Activated CD4-positive, alpha-beta T cell treated with anti-CD3 and anti-CD28 coated beads for 48 hours (primary cell): ENCODE data around the gene TENM4.
A peak's percentile ranks its signal among the peaks of the same experiment; 100 is the strongest.
"Not testable (repeated sequence)": the region's sequence is repeated elsewhere in the genome, so short reads cannot be mapped to it uniquely, and the experiment has no call there.

Experiments used
- DNase-seq: peaks from one replicate; pipeline ENCODE4 v3.0.0-alpha.2; 2020

Gene TENM4

DNA sequence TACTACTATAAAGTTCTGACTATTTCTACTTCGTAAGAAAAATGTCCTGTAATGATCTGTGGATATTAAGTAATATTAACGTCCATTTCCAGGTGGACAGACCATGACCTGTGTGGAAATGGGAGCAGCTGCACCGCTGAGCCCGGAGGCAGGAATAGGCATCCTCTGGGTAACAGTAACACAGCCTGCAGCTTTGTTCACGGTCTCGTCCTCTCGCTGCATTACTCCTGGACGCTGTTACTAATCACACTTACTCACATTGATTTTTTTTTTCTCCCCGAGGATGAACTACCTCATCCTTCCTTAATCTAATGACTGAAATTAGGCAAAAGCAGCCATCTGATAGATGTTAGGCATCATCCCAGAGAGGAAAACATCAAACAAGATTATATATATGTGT is 520.5 kb downstream of the TENM4 start:
- DNase-seq: no peak

DNA sequence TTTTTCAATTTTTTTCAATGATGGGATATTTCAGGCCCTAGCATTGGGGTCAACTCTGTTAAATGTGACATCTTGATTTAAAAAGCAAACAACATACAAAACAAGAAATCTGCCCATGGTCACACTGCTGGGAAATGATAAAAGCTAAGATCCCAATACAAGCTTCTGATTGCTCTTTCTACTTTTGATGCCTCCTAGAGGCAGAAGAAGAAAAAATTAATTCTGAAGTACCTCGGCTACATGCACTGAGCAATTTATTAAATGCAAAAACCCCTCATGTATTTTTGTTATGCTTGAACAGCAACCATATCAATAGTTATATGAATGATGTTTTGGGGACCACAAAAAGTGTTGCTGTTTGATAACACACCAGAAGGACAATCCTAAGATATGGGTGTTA is 524.1 kb downstream of the TENM4 start:
- DNase-seq: no peak

DNA sequence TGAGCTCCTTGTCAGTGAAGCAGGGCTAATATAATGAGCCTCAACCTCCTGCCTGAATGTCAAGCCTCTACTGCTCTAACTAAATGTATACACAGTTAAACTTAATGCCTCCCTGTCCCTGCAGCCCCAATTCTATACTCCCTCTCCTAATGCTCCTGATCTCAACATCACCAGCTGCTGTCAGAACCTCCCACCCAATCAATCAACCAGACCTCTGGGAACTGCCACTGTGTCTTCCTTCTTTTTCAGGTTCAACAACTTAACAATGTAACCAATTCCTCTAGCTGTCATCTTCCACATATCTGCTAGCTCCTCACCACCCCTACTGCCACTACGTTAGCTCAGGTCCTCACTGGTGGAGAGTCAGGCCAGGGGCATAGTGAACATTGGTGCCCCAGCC is 526.3 kb downstream of the TENM4 start:
- no peak for DNase-seq

DNA sequence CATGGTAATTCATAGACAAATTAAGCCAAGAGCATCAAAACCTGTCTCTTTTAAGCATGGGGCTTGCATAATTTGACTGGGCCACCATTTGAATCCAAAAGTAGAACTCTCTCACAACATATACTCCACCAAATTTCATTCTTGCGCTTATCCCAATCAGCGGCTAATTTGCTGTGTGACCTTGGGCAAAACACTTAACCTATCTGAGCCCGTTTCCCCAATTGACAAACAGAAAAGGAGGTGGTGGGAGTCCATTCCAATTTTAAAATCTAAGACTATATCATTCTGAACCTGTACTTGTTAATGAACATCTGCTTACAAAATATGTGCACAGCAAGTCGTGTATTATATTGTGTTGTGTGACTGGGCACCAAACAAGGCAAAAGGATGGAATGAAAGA is 528.1 kb downstream of the TENM4 start:
- no peak for DNase-seq

DNA sequence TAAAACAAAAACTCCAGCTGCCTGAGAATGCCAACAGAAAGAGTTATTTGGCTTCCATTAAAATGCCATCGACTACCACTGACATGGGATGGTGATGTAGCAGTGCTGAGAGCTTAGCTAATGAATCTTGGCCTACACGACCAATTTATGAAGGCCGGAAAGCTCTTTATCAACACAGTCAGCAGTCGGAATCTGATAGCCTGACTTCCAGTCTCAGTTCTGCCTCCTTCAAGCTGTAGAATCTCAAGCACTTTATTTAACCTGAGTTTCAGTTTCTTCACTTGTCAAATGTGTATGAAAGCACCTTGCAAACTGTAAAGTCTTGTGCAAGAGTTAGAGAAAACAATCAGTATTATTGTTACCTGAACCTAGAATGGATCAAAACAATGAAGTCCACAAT is 530.5 kb downstream of the TENM4 start:
- no peak for DNase-seq

DNA sequence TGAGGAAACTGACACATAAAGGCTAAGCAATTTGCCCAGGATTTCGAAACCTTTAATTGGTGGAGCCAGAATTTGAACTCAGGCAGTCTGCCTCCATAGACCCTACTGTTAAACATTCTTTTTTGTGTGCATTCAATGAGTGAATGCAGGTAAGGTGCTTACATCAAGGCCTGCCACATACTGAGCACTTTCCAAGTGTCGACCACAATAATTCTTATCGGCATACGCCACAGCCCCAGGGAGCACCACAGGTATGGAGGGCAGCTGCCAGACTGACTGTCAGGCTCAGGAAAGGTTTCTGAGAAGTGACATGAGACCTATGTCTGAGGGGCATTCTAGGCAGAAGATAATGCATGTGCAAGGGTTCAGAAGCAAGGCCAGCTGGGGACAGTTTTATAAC is 531.4 kb downstream of the TENM4 start:
- no peak for DNase-seq

DNA sequence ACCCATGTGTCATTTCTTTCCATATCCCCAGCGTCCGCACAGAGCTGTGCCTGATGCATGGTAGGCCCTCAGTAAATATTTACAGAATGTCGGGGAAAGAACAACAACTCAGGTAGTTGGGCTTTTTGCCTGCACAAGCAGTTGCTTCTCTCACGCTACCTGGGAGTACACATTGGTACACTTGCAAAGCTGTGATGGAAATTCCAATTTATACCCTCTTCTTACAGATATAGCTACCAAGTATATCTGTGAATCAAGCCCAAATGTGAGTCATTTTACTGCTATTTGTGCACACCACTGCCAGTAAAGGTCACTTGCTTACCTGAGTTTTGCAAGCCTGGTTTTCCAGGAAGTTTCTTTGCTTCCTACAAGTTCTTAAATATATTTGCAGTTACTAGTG is 533.2 kb downstream of the TENM4 start:
- no peak for DNase-seq

DNA sequence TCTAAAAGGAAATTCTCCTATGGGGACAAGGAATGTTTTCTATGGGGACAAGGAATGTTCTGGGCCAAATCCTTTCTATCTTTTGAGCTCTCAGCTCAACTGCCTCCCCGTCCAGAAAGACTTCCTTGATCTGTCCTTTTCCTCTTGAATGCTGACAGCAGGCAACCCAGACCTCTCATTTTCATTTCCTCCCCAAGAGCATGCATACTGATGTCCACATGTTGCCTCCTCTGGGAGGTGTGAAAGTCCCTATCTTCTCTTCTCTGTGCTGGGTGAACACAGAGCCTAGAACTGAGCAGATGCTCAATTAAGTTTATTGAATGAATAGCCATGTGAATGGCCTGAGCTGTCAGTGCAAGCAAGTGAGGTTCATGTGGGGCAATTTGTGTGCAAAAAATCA is 534.3 kb downstream of the TENM4 start:
- no peak for DNase-seq

DNA sequence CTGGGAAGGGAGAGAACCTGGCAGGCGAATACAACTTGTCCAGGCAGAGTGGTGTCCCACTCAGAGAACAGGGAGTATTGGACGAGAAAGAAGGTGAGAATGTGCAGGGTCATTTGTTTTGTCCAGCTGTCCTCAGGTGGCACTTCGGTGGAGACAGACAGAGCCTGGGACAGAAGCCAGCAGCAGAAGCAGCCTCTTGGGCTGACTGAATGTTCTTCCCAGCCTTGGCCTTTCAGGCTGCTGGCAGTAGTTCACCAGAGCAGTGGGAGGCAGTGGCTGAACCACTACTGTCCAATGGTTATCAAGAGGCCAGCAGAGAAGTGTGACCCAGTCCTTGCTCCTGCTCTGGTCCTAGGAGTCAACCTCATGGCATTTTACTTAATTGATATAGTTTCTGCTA is 535.1 kb downstream of the TENM4 start:
- no peak for DNase-seq

DNA sequence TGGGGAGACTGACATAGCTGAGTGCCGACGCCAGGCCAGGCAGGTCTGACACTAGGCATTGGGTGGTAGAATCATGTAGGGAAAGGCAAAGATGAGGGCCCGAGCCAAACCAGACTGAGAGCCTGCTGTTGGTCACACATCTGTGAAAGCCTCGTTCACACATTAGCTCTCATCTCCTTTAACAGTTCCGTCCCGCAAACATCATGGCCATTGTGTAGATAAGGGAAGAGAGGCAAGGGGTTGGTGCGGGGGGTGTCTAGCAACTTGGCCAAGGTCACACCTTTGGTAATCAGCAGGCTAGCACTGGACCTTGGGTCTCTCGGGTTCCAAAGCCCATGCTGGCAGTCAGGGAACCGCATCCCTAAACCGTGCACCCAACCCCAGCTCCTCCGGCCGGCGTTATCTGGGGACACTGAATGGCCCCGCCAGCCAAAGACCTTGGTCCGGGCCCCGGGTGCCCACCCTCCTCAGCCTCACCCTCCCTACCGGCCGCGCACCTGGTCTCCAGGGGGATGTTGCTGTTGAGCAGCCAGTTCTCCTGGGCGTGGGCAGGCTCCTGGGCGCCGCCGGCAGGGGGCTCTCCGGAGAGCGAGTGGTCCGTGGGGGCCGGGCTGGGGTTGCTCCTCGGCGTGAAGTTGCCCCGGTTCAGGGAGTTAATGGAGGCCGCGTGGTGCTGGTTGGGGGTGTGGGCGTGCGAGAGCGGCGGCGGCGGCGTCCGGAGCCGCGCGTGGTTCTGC is 537.9 kb downstream of the TENM4 start:
- DNase-seq: no peak

DNA sequence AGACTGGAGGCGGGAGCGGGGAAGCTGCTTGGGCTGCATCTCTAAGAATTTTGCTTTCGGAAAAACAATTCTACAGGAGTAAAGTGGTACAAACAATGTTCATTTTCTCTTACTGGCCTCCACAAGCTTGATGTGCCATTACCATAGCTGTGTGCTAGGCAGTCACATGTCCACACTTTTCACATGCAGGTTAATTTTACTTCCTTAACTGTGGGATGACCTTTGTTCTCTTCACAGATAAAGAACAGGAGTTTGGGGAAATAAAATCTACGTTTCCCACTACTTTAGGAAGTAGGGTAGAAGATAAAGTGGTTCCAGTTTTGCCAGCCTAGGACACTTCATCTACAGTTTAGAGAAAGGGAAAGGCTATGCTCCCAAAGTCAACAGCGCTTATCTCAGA is 539.0 kb downstream of the TENM4 start:
- DNase-seq: no peak

DNA sequence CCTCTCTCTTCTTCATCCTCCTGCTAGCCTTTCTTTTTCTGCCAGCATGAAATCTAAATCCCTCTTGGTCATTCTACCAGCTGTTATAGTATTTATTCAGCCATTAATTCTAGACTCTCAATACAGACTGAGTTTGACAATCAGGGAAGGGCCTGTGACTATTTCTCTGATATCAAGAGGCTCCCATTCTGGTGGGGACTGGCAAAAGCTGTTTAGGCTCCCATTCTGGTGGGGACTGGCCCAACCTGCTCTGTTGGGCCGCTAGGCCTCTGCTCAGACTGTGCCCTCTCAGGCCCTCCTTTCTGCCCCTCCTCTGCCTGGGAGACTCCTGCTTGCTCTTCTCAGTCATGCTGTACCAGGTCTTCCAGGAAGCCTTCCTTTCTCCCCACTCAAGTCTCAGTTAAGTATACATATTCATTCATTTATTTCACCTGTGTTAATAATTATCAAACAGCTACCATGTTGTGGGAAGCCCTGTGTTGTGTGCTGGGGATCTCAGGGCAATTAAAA is 542.5 kb downstream of the TENM4 start:
- DNase-seq: no peak

DNA sequence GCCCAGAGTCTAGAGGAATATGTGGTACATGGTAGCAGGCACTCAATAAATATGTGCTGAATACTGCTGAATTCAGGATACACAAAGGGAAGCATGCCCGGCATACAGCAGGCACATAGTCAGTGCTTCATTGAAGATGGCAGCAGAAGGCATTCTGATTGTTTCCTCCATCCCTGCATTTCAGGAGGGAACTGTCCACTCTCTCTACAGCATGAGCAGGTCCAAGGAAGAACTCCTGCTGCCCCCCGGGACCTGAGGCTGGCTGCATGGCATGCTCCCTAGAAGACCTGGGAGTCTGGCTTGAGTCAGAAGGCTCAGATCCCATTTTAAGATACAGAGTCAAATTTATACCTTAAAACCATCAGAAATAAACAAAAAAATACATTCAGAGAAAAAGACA is 546.8 kb downstream of the TENM4 start:
- DNase-seq: no peak

DNA sequence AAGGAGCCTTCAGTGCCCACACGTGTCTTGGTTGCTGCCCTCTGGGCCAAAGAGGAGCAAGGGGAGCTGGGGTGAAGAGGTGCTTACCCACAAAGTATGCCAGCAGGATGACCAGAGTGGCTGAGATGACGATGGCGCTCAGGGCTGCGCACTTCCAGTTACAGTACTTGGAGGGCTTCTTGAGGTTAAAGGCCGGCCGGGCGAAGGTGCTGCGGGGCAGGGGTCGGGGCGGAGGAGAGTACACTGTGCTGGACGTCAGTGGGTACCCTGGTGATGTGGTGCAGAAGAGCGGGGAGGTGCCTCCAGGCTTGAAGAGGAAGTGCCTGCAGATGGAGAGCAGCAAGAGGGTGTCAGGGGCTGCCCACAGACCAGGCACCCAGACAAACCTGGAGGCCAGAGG is 551.1 kb downstream of the TENM4 start:
- no peak for DNase-seq

DNA sequence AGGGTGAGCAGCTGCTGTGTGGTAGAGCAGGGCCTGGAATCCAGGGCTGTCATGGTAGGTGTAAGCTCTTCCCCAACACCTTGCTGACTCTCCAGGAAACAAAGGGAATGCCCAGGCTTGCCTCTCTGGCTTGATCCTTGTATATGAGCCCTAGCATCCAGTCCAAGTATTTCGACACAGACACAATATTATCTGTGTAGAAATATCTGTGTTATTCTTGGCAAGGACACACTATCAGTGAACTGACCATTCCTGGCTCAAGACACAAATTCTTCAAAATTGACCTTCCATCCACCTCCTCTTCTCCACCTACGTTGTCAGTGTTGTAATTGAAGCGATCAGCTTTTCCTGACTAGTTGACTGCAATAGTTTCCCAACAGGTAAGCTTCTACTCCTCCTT is 554.2 kb downstream of the TENM4 start:
- no peak for DNase-seq

DNA sequence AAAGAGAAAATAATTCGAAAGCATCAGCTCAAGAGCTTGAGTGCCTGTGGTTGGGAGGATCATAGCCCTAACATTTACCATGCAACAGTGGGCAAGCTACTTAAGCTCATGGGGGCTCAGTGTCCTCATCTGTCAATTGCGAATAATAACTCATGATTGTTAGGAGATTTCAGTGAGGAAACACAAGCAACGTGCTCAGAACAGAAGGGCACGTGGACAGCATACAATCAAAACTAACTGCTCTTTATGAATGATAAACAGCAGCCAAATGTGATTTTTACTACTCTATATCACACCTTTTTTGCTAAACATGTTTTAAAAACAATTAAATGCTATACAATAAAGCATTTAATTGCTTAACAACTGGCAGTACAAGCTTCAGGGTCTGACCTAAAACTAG is 556.1 kb downstream of the TENM4 start:
- no peak for DNase-seq

DNA sequence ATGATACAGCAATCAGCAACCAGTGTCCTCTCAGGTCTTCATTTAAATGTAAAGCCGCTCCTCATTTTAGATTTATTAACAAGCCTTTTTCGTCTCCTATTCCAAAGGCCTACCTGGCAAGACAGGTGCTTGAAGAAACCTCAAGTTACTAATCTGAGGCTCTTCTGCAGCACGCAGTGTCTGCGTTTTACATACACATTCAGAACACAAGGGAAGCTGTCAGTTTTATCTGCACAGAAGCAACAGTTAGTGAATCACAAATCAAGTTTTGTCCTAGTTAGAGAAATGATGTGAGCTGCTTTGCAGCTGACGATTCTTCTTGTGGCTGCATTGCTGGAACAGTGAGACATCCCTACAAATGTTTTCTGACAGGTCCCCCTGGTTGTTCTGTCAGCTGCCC is 557.3 kb downstream of the TENM4 start:
- DNase-seq: no peak

DNA sequence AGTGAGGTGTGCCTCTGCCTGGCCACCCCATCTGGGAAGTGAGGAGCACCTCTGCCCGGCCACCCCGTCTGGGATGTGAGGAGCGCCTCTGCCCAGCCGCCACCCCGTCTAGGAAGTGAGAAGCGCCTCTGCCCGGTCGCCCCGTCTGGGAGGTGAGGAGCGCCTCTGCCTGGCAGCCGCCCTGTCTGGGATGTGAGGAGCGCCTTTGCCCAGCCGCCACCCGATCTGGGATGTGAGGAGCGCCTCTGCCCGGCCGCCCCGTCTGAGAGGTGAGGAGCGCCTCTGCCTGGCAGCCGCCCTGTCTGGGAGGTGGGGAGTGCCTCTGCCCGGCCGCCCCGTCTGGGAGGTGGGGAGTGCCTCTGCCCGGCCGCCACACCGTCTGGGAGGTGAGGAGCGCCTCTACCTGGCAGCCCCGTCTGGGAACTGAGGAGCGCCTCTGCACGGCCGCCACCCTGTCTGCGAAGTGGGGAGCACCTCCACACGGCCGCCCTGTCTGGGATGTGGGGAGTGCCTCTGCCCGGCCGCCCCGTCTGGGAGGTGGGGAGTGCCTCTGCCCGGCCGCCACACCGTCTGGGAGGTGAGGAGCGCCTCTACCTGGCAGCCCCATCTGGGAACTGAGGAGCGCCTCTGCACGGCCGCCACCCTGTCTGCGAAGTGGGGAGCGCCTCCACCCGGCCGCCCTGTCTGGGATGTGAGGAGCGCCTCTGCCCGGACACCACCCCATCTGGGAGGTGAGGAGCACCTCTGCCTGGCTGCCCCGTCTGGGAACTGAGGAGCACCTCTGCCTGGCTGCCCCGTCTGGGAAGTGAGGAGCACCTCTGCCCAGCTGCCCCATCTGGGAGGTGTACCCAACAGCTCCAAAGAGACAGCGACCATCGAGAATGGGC is 561.5 kb downstream of the TENM4 start:
- DNase-seq: not testable (repeated sequence)

DNA sequence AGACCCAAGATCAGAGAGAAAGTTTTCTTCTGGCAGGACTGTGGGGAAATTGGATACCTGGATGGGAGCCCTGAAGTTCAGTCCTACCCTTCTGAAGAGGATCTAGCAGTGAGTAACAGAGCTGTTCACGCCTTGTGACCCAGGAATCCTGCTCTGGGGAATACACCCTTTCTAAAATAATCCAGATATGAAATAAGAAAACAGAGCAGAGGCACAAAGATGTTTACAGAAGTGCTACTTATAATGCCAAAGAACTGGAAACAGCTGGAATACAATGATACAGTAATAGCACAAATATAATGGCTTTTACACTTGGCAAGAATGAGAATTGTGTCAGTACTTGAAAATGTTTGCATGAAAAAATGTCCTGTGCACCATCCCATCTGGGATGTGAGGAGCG is 562.2 kb downstream of the TENM4 start:
- DNase-seq: no peak

DNA sequence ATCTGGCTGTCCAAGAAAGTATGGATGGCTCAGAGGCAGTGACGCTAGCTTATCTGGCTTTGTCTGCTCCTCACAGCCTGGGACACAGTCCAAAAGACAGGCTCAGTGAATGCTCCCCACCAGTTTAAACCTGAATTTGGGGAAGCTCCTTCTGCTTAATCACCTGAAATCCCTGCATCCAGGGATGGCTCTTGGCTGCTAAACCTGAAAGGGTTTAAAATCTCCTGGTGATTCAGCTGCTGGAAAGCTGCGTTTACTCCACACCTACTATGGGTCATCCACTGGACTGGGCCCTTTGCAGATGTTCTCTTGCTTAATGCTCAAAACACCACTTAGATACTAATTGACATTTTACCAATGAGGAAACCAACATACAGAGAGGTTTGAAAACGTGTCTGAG is 564.2 kb downstream of the TENM4 start:
- no peak for DNase-seq

DNA sequence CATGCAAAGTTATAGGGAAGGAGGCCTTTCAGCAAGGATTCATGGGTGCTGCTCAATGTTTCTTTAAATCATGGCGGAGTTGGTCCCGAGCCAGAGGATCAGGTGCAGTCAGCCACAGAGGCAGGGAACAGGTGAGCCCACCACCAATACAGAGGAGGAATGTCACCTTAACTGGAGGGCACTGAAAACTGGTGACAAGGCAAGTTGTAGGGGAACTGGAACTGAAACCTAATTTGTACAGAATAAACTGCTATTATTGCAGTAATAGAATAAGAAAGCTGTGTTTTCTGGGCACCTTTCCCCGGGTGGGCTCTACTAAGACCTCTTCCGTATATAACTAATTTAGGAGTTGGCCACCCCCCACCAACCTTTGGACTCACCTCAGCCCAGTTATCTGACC is 570.2 kb downstream of the TENM4 start:
- no peak for DNase-seq

DNA sequence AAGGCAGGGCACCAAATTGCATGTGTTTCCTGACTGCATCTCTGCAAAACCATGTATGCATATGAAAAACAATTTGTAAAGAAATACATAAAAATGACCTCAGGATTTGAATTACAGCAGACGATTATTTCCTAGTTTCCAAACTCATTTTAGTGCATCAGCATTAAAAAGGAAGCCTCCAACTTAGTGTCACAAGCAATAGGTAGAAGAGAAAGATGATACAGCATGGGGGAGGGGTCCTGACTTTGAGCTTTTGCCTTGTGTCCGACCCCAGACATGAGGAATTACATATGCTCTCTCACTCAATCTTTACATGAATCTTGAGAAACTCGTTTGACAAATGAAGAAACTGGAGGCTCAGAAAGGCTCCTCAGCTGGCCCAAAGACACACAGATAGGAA is 571.5 kb downstream of the TENM4 start:
- DNase-seq: no peak

DNA sequence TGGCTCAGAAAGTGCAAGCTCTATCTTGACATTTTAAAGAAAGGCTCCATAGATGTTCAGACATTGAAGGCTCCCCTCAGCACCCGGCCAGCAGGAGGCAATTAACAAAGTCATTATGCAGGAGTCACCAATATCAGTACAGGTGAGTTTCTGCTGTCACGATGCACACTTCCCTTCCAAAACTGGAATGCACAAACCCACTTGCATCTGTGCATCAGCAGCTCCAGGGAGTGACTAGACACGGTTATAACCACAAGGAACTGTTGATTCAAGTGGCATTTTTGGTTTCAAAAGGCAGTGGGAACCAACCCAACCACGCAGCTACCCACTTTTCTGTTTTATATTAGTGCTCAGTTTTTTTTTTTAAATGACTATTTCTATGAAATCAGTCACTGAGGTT is 572.3 kb downstream of the TENM4 start:
- no peak for DNase-seq

DNA sequence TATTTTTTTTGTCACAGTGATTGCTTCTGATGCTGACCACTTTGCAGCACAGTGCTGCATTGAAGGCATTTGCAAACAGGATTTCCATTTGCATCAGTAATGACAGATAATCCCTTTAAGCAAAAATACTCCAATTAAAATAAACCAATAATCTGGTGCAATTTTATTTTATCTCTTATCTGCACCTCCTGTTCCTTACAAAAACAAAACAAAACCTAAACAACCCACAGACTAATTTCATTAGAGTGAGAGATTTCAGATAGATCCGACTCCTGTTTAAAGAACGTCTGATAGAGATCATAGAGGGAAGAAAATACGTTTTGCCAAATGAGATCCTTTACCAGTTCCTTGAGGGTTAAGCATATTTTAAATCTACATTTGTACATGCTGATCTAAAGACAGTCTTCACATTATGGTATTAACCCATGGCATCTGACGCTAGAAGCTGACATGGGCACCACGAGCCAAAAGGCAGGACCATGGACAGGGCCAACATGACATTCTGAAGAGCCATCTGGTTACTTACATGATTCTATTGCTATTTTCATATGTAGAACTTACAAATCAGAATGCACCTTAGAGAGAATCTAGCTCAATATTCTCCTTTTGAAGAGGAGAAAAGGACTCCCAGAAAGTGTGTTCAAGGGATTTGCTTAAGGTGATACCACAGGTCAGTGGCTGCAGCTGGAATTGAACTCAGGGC is 580.0 kb downstream of the TENM4 start:
- DNase-seq: peak; percentile 6
